ENCODE results near the gene APMAP.
"Not testable (repeated sequence)": the region's sequence is repeated elsewhere in the genome, so short reads cannot be mapped to it uniquely, and the experiment has no call there.

The APMAP gene

DNA sequence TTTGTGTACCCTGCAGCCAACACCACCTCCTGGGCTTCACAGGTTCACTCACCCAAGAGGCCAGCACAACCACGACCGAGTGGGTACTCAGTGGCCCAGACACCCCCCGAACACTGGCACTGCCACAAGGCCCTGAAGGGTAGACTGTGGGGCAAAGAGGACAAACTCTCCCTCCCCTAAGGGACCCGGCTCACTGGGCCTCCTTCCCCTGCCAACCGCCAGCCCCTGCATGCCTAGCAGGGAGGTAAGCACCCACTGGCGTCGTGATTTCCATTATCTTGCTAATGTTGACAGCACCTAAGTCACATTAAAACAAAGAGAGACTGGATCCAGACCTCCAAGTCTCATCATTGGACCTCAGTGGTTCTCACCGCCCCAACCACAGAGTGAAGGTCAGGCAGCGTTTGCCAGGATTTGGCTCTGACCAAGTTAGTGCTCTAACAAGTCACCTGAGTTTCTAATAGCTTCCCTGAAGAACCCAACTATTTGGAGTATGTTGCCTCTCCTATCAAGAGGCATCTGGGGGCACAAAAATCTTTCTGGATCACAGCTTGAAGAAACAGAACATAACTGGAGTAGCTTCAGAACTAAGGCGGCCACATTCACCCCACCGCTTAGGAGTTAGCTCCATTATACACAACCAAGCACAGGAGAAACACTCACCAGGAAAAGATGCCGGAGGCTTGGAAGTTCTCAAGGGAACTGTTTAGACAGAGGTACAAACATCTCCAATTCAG is 14.0 kb upstream of the APMAP start:
- DNase-seq (ENCODE audit: low read depth), result no peak

- no peak for DNase-seq (ENCODE audit: low read depth)
Measured at GRCh38 chr20:25005661-25006060, 13.1 kb upstream of the APMAP start.

GRCh38 chr20:25005220-25005619 is 12.7 kb upstream of the APMAP start:
- no peak for DNase-seq (ENCODE audit: low read depth)

- no peak for DNase-seq (ENCODE audit: low read depth)
Measured at GRCh38 chr20:25003002-25003401, 10.5 kb upstream of the APMAP start.

- not testable (repeated sequence) for DNase-seq (ENCODE audit: low read depth)
Measured at GRCh38 chr20:25001323-25001722, 8.8 kb upstream of the APMAP start.

DNA sequence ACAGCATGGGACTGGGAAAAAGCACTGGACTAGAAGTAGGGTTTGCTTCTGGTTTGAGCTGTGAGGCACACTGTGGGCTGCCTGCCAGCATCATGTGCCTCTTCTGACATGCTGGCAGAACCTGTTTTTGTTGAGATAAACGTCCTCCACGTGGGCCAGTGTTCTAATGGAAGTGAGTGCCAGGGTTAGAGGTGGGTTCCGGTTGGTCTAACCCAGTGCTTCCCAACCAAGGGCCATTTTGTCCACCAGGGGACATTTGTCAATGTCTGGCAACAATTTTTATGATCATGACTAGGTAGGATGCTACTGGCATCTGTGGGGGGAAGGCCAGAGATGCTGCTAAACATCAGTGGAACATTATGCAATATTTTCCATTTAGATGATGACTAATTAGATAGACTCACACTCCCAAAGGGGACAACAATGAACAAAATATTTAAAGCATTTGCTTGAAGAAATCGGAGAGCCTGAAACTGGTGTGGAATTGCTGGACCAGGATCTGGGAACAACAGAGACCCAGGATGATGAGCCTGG is 7.8 kb upstream of the APMAP start:
- no peak for DNase-seq (ENCODE audit: low read depth)

DNA sequence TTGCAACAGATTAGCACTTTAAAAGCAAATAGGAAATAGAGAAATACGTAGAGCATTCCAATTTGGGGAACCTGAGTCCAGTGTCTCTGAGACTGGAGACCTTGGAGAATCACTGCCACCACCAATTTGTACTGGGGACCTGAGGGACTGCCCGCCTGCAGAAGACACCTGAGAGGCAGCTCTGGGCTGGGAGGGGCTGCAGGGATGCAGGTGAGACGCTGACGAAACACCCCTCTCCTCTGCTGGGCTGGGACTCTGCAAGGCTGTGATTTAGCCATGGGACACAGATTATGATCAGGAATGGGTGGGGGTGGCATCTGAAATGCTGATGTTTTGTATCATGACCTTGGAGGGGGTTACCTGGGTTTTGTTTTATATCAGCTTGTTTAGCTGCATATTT is 7.0 kb upstream of the APMAP start:
- DNase-seq (ENCODE audit: low read depth), result no peak

GRCh38 chr20:24998631-24999445 is 6.3 kb upstream of the APMAP start:
- DNase-seq (ENCODE audit: low read depth), result no peak

GRCh38 chr20:24998121-24998520 is 5.6 kb upstream of the APMAP start:
- DNase-seq (ENCODE audit: low read depth), result no peak

DNA sequence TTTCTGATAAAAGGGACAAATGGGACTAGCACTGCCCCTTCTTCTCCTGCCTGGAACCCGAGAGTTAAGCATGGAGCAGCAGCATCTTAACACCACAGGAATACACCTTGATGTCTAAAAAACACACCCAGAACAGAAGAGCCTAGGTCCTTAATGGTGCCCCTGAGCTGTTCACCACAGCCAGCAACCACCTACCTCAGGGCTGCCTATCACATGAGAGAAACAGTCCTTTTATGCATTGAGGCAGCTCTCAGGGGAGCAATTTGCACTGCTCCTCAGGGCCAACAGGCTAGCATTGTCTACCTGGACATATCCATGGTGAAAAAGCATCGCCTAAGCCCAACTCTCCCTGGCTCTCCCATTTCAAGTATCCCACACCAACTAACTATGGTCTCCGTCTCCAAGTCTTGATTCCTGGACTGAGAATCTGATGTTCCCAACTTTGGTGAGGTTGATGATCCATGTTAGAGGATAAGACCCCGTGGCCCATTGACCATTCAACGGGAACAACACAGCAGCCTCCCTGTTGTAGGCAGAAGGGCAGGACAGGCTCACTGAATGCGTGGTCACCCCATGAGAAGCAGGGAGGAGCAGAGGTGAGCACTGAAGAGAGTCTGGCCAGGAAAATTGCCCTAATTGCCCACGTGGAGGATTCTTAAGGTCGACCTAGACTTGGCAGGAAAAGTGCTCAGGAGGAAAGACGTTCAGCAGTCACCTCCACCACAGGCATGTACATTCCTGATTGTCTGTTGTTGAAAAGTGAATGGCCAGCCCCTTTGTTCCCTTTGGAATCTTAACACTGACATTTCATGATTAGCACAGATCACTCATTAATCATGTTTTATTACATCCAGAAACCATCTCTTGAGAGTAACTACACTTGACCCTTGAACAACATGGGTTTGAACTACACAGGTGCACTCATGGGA is 4.2 kb upstream of the APMAP start:
- no peak for DNase-seq (ENCODE audit: low read depth)

GRCh38 chr20:24995741-24996448 is 3.3 kb upstream of the APMAP start:
- DNase-seq (ENCODE audit: low read depth), result no peak

- peak; percentile 76 for DNase-seq (ENCODE audit: low read depth)
Measured at GRCh38 chr20:24994470-24995368, 2.2 kb upstream of the APMAP start.

DNA sequence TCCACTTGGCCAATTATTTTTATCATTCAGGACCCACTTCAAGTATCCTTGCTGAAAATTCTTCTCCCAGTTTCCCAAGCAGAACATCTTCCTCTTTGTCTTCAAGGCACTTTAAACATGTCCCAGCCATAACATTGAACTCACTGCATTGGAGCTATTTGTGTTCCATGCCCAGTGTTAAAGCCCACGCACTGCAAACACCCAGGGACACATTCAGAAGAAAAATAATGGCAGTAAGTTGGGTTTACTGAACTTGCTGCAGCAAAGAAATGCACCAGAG is 1.6 kb upstream of the APMAP start:
- DNase-seq (ENCODE audit: low read depth), result no peak

- no peak for DNase-seq (ENCODE audit: low read depth)
Measured at GRCh38 chr20:24993337-24994185, 1.0 kb upstream of the APMAP start.

DNA sequence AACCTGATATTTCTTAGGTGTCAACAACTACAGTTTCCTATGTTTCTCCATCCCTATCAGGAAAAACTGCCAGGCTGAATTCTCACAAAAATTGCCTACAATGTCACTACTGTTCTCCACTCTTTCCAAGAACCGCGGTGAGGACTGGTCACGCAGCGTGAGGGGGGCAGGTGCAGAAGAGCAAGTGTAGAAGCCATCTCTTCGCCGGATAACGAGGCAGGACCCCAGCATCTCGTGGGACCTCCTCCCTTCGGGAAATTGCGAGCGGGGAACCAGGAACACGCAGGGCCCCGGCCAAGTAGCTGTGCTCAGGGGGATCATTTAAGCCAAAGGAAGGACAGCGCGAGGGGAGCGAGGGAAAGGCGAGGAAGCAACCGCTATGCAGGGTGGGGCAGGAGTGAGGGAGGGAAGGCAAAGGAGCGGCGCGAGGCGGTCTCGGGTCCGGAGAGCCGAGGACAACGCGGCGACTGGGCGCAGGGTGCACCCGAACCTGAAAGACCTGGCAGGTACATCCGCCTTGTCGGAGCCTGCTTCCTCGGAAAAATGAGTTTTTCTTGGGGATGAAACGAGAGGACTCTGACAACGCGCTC is 559 bp downstream of the APMAP start:
- no peak for DNase-seq (ENCODE audit: low read depth)

DNA sequence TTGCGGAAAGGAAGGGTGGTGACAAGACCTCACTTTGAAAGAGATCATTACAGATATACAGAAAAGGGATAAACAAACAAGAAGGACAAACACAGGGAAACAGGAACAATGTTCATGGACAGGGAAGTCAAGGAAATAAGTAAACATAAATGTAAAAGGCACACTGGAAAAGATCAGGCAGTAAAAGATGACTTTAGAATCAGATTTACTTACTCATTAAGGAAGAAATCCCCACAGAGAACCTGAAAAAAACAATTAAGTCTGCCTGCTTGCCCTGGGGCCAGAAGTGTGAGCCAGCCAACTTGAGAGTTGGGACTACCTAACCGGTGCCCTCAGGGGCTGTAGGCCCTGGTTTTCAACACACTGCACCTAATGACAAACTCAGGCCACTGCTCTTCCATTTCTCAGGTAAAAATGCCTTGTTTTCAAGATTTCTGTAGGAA is 1.7 kb downstream of the APMAP start:
- no peak for DNase-seq (ENCODE audit: low read depth)

DNA sequence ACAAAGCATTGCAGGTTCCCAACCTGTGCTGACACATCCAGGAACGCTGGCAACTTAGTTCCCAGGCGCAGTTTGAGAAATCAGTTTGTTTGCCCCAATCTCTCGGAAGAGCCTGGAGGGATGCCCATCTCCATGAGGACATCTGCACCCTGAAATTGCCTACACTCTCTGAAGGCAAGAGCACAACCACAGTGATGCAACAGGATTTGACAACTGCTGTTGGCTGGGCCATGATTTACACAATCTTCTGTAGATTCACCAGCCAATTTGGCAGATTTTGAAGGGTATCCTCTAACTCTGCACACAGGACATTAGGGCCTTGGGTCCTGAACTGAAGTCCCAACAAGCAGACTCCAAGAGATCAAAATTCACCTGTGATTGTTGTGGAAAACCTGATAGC is 3.4 kb downstream of the APMAP start:
- no peak for DNase-seq (ENCODE audit: low read depth)

DNA sequence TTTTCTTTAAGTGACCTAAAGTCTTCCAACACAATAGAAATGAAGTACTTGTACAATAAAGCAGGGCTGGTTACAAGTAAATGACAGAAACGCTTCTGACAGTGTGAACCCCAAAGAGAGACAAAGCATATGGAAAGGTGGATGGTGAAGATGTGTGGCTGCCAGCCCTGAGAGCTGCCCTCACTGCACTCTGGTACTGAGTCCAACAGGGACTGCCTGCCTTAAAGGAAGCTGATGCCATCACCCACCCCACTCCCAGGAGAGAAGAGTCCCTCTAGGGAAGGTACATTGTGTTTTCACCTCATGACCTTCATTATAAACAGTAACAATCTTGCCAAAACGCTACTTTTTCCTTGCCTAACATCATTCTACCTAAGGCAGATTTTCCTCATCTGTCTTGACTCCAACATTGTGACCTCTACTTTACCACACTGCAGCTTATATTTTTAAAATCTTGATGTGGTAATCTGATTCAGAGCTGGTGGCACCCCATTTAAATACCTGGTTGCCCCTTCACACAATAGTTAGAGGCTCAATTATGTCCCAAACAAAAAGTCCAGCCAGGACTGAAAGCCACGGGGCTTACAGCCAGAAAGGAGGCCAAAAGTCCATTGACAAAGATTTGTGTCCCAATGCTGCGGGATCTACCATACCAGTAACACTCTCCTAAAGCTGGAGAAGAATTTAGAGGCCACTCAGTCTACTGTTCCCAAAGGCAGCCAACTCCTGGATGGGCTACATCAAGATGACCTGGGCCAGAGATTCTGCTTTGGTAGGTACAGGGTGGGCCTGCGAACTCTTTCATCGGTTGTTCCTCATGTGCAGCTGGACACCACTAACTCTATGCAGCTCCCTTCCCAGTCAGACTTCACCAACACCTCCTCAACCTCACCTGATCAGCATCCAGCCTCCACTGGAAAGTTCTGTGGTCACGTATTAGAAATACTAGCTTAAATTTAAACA is 4.4 kb downstream of the APMAP start:
- DNase-seq (ENCODE audit: low read depth), result no peak
